Testis (tissue), 2 donors: ENCODE data around the gene CTNNA2.

Experiments
- POLR2A ChIP-seq: fragments of 450-650 bp; IDR thresholded peaks from one replicate; pipeline ENCODE4 v1.6.1; 2017; ENCODE audit warnings: antibody characterized with exemption, mild to moderate bottlenecking, moderate library complexity
- TF ChIP-seq, protein P1 (sequence below), 3 experiments: fragments of 450-650 bp in 2 of 3; fragments of 200-600 bp in 1 of 3; sonication (generic) in 1 of 3; IDR thresholded peaks; one replicate each; pipeline ENCODE4 v1.5.1; 2016 to 2019; ENCODE audit warnings: antibody characterized with exemption in 3 of 3, mild to moderate bottlenecking in 2 of 3, moderate library complexity in 1 of 3

DNA sequence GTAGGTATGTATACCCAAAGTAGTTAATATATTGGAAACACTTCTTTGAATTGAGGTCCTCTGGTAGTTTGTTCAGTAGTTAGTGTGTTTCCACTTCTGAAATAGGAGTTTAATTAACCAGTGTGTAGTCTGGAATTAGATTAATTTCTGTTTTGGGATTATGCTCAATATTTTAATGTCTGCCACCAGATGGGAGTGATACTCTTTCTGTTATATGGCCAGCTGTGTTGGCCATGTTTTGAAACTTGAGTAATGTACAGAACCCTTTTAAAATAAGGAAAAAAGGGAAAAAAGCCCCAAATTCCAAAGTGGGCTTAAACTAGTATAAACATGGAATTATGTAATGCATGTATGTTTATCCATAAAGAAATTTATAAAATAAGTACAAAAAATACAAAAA, 147.7 kb downstream of the CTNNA2 start:
- TF ChIP-seq, protein P1, sequence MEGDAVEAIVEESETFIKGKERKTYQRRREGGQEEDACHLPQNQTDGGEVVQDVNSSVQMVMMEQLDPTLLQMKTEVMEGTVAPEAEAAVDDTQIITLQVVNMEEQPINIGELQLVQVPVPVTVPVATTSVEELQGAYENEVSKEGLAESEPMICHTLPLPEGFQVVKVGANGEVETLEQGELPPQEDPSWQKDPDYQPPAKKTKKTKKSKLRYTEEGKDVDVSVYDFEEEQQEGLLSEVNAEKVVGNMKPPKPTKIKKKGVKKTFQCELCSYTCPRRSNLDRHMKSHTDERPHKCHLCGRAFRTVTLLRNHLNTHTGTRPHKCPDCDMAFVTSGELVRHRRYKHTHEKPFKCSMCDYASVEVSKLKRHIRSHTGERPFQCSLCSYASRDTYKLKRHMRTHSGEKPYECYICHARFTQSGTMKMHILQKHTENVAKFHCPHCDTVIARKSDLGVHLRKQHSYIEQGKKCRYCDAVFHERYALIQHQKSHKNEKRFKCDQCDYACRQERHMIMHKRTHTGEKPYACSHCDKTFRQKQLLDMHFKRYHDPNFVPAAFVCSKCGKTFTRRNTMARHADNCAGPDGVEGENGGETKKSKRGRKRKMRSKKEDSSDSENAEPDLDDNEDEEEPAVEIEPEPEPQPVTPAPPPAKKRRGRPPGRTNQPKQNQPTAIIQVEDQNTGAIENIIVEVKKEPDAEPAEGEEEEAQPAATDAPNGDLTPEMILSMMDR (IDR thresholded peaks at IDR 0.05): no peak
- TF ChIP-seq POLR2A: no peak
